Left lobe of liver (tissue), 2 donors: ENCODE data around the gene PPM1H. TPM values are rescaled to one million over a fixed set of nuclear protein-coding genes. Genes with fewer than 3 reads are reported as not detected.

ENCODE experiments used
- ATAC-seq: fragments of 200-7000 bp; cut with Tn5 transposase; one replicate; pipeline ENCODE4 v1.9.1; 2020; ENCODE audit warnings: mild to moderate bottlenecking, moderate library complexity
- DNase-seq: peaks from one replicate; pipeline ENCODE4 v3.0.0-alpha.2; 2020; ENCODE audit warnings: low spot score
- total RNA-seq: library from RNA; stranded (reverse); gene quantifications from one replicate; pipeline ENCODE4 v1.2.1, GENCODE V29; 2021
- donor health status: DM: no; HTN: no; CAD: no; lungs with moderate emphysema.
- donor health status: DM: no; HTN: yes; CAD: no.

PPM1H gene
- total RNA-seq, 1 donor from 2014 or later: 8.0 TPM

- no peak for DNase-seq
- ATAC-seq: no peak
These were observed 132.0 kb downstream of the PPM1H start for GRCh38 chr12:62802984-62803383.

- ATAC-seq (no peak), DNase-seq (no peak)
These were observed 132.6 kb downstream of the PPM1H start for GRCh38 chr12:62802321-62802720.

- no peak for ATAC-seq
- DNase-seq: no peak
These were observed 133.2 kb downstream of the PPM1H start for GRCh38 chr12:62801796-62802195.

- DNase-seq (no peak), ATAC-seq (no peak)
These were observed 134.1 kb downstream of the PPM1H start for GRCh38 chr12:62800707-62801400.

GRCh38 chr12:62799766-62800406, 135.1 kb downstream of the PPM1H start:
- ATAC-seq (no peak), DNase-seq (no peak)

GRCh38 chr12:62799126-62799736, 135.7 kb downstream of the PPM1H start:
- DNase-seq: no peak
- ATAC-seq: peak; percentile 89

- ATAC-seq (no peak), DNase-seq (no peak)
These were observed 140.7 kb downstream of the PPM1H start for GRCh38 chr12:62794218-62794583.

- ATAC-seq (peak; percentile 99), DNase-seq (peak; percentile 83)
These were observed 141.4 kb downstream of the PPM1H start for GRCh38 chr12:62793256-62794217.

- ATAC-seq (no peak), DNase-seq (no peak)
These were observed 142.6 kb downstream of the PPM1H start for GRCh38 chr12:62792236-62792870.

- DNase-seq (no peak), ATAC-seq (no peak)
These were observed 145.1 kb downstream of the PPM1H start for GRCh38 chr12:62789851-62790250.

GRCh38 chr12:62787611-62788010, 147.3 kb downstream of the PPM1H start:
- ATAC-seq (no peak), DNase-seq (no peak)

GRCh38 chr12:62787023-62787422, 147.9 kb downstream of the PPM1H start:
- DNase-seq (no peak), ATAC-seq (no peak)

GRCh38 chr12:62785941-62786559, 148.9 kb downstream of the PPM1H start:
- ATAC-seq: peak; percentile 30
- DNase-seq: no peak

- ATAC-seq: no peak
- DNase-seq: no peak
These were observed 150.4 kb downstream of the PPM1H start for GRCh38 chr12:62784576-62784975.

- no peak for DNase-seq
These were observed 151.1 kb downstream of the PPM1H start for GRCh38 chr12:62783881-62784280.

GRCh38 chr12:62781136-62781880, 153.6 kb downstream of the PPM1H start:
- no peak for ATAC-seq
- no peak for DNase-seq

More at GRCh38 chr12:62783881-62784280, 151.1 kb downstream of the PPM1H start:
- ATAC-seq: no peak

GRCh38 chr12:62779488-62779887, 155.5 kb downstream of the PPM1H start:
- DNase-seq: no peak
- peak; percentile 38 for ATAC-seq

- ATAC-seq: no peak
These were observed 156.8 kb downstream of the PPM1H start for GRCh38 chr12:62778187-62778586.

GRCh38 chr12:62776997-62777396, 158.0 kb downstream of the PPM1H start:
- ATAC-seq (peak; percentile 96), DNase-seq (peak; percentile 68)

More at GRCh38 chr12:62778187-62778586, 156.8 kb downstream of the PPM1H start:
- no peak for DNase-seq
